Gastroesophageal sphincter (tissue), 4 donors: Measurements from ENCODE around the gene DBNDD2. TPM values are rescaled to one million over a fixed set of nuclear protein-coding genes. Genes with fewer than 3 reads are reported as not detected.

Experiments
- ATAC-seq: fragments of 150-250 bp; one replicate; pipeline ENCODE4 v1.9.1; 2016; ENCODE audit warnings: mild to moderate bottlenecking, moderate library complexity
- H3K27ac ChIP-seq, 4 donors: fragments of 200-600 bp; sonication (generic) in 3 of 4; 1 replicate in 3 of 4; 2 replicates in 1 of 4; pipeline ENCODE4 v1.5.1; 2016 to 2019
- H3K27me3 ChIP-seq: fragments of 200-600 bp; sonication (generic); one replicate; pipeline ENCODE4 v1.5.1; 2019
- H3K36me3 ChIP-seq, 2 donors: fragments of 200-600 bp; sonication (generic); one replicate each; pipeline ENCODE4 v1.5.1; 2019; ENCODE audit warnings: control low read depth in 1 of 2
- H3K4me1 ChIP-seq, 3 donors: fragments of 200-600 bp; sonication (generic); 1 replicate in 2 of 3; 2 replicates in 1 of 3; pipeline ENCODE4 v1.5.1; 2016 to 2019; ENCODE audit warnings: control low read depth in 2 of 3
- H3K4me3 ChIP-seq, 2 donors: fragments of 200-600 bp; sonication (generic); one replicate each; pipeline ENCODE4 v1.5.1; 2019; ENCODE audit warnings: mild to moderate bottlenecking in 1 of 2, moderate library complexity in 1 of 2
- H3K9me3 ChIP-seq, 3 donors: fragments of 200-600 bp; sonication (generic); one replicate each; pipeline ENCODE4 v1.5.1; 2017 to 2019; ENCODE audit warnings: control low read depth in 2 of 3
- EP300 ChIP-seq: sonication (generic); formaldehyde crosslinking; IDR thresholded peaks from one replicate; pipeline ENCODE4 v1.6.1; 2017; ENCODE audit warnings: antibody characterized with exemption, mild to moderate bottlenecking
- POLR2A ChIP-seq, 2 donors: fragments of 450-650 bp; IDR thresholded peaks; one replicate each; pipeline ENCODE4 v1.6.1; 2017; ENCODE audit warnings: antibody characterized with exemption in 2 of 2, mild to moderate bottlenecking in 2 of 2, moderate library complexity in 1 of 2
- POLR2AphosphoS5 ChIP-seq: sonication (generic); formaldehyde crosslinking; IDR thresholded peaks from one replicate; pipeline ENCODE4 v1.6.1; 2017; ENCODE audit warnings: antibody characterized with exemption
- WGBS, 2 donors: methylation state at CpG; one replicate each; pipeline ENCODE4 v1.1.5; 2018; ENCODE audit warnings: low coverage in 1 of 2; 5-methylcytosine and 5-hydroxymethylcytosine counted together
- total RNA-seq, 4 donors: library from RNA; depleted of rRNA; stranded (reverse); fragments of >200 nt; gene quantifications; one replicate each; pipeline ENCODE4 v1.1.0, GENCODE V29; 2016
- TF ChIP-seq, protein P1 (sequence below), 4 experiments: fragments of 200-600 bp in 2 of 4; fragments of 450-650 bp in 2 of 4; sonication (generic) in 1 of 4; IDR thresholded peaks; one replicate each; pipeline ENCODE4 v1.5.1; 2017 to 2019; ENCODE audit warnings: antibody characterized with exemption in 4 of 4, mild to moderate bottlenecking in 2 of 4, moderate library complexity in 2 of 4

Gene DBNDD2
- total RNA-seq, 4 donors from 2014 or later, result 84.9 to 132 (median 106) TPM

GRCh38 chr20:45416917-45417316 lies 8.8 kb downstream of the DBNDD2 start:
- TF ChIP-seq POLR2A (IDR thresholded peaks at IDR 0.05) (no peak), EP300 (no peak), POLR2AphosphoS5 (no peak)
- WGBS, 2 donors, result 62 to 73% methylated on average over 2 of the region's 2 CpGs
- peaks cover 0 to 43% of the 10 kb centered on the region in 2 donors for H3K36me3 ChIP-seq
- H3K4me1 ChIP-seq, result peaks cover 5 to 46% (median 34%) of the 10 kb centered on the region in 3 donors
- peak overlapping the region in 3 of 4 donors; percentile 85 to 87 (median 87) for H3K27ac ChIP-seq
- H3K9me3 ChIP-seq, result no peaks in the 10 kb centered on the region
- peak overlapping the region; percentile 67 to 86 for H3K4me3 ChIP-seq
- no peak for ATAC-seq
- H3K27me3 ChIP-seq, result no peaks in the 10 kb centered on the region

GRCh38 chr20:45419188-45420091 lies 11.4 kb downstream of the DBNDD2 start:
- no peak overlapping the region for H3K4me3 ChIP-seq
- peaks cover 5 to 46% (median 34%) of the 10 kb centered on the region in 3 donors for H3K4me1 ChIP-seq
- H3K36me3 ChIP-seq, result peaks cover 0 to 60% of the 10 kb centered on the region in 2 donors
- H3K9me3 ChIP-seq, result no peaks in the 10 kb centered on the region
- peak overlapping the region; percentile 48 to 82 (median 68) for H3K27ac ChIP-seq
- H3K27me3 ChIP-seq, result no peaks in the 10 kb centered on the region
- TF ChIP-seq EP300 (no peak), POLR2AphosphoS5 (no peak), POLR2A (IDR thresholded peaks at IDR 0.05) (no peak)
- TF ChIP-seq, protein P1, sequence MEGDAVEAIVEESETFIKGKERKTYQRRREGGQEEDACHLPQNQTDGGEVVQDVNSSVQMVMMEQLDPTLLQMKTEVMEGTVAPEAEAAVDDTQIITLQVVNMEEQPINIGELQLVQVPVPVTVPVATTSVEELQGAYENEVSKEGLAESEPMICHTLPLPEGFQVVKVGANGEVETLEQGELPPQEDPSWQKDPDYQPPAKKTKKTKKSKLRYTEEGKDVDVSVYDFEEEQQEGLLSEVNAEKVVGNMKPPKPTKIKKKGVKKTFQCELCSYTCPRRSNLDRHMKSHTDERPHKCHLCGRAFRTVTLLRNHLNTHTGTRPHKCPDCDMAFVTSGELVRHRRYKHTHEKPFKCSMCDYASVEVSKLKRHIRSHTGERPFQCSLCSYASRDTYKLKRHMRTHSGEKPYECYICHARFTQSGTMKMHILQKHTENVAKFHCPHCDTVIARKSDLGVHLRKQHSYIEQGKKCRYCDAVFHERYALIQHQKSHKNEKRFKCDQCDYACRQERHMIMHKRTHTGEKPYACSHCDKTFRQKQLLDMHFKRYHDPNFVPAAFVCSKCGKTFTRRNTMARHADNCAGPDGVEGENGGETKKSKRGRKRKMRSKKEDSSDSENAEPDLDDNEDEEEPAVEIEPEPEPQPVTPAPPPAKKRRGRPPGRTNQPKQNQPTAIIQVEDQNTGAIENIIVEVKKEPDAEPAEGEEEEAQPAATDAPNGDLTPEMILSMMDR (IDR thresholded peaks at IDR 0.05), result no peak
- ATAC-seq, result peak; percentile 87
- 13 to 32% methylated on average over 4 to 9 of the region's 17 CpGs for WGBS, 2 donors

GRCh38 chr20:45420125-45420524 lies 12.0 kb downstream of the DBNDD2 start:
- H3K4me1 ChIP-seq, result peaks cover 5 to 45% (median 34%) of the 10 kb centered on the region in 3 donors
- no peak overlapping the region for H3K4me3 ChIP-seq
- peak overlapping the region in 3 of 4 donors; percentile 53 to 82 (median 78) for H3K27ac ChIP-seq
- peaks cover 0 to 67% of the 10 kb centered on the region in 2 donors for H3K36me3 ChIP-seq
- H3K9me3 ChIP-seq, result no peaks in the 10 kb centered on the region
- H3K27me3 ChIP-seq, result no peaks in the 10 kb centered on the region
- no peak for ATAC-seq
- 87% methylated on average over 3 of the region's 8 CpGs; no CpG with 5 or more reads in 1 of the 2 donors for WGBS, 2 donors
- TF ChIP-seq, protein P1 (IDR thresholded peaks at IDR 0.05), result no peak
- no peak for TF ChIP-seq POLR2A (IDR thresholded peaks at IDR 0.05)
- TF ChIP-seq POLR2AphosphoS5, result no peak
- TF ChIP-seq EP300, result no peak

- no peak overlapping the region for H3K4me3 ChIP-seq
- H3K4me1 ChIP-seq, result peaks cover 5 to 24% (median 13%) of the 10 kb centered on the region in 3 donors
- H3K27ac ChIP-seq, result no peak overlapping the region
- H3K9me3 ChIP-seq, result no peaks in the 10 kb centered on the region
- ATAC-seq, result no peak
- H3K27me3 ChIP-seq, result no peaks in the 10 kb centered on the region
- 100% methylated on average over 2 of the region's 2 CpGs; no CpG with 5 or more reads in 1 of the 2 donors for WGBS, 2 donors
- TF ChIP-seq POLR2AphosphoS5, result no peak
- no peak for TF ChIP-seq EP300
- TF ChIP-seq, protein P1 (IDR thresholded peaks at IDR 0.05), result no peak
- TF ChIP-seq POLR2A (IDR thresholded peaks at IDR 0.05), result no peak
- H3K36me3 ChIP-seq, result peaks cover 0 to 88% of the 10 kb centered on the region in 2 donors
These were observed 15.6 kb downstream of the DBNDD2 start for GRCh38 chr20:45423700-45424099.

DNA sequence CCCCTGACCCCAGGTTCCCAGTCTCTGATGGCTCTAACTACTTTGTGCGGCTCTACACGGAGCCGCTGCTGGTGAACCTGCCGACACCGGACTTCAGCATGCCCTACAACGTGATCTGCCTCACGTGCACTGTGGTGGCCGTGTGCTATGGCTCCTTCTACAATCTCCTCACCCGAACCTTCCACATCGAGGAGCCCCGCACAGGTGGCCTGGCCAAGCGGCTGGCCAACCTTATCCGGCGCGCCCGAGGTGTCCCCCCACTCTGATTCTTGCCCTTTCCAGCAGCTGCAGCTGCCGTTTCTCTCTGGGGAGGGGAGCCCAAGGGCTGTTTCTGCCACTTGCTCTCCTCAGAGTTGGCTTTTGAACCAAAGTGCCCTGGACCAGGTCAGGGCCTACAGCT lies 17.5 kb downstream of the DBNDD2 start:
- WGBS, 2 donors, result 0 to 95% methylated on average over 1 to 8 of the region's 17 CpGs

More for the DNA sequence above, 17.5 kb downstream of the DBNDD2 start:
- Histone ChIP-seq H3K4me1 (peaks cover 0 to 9% (median 0%) of the 10 kb centered on the region in 3 donors), H3K27me3 (no peaks in the 10 kb centered on the region), H3K4me3 (no peak overlapping the region), H3K9me3 (no peaks in the 10 kb centered on the region), H3K27ac (peak overlapping the region in 1 of 4 donors; percentile 30), H3K36me3 (peaks cover 0 to 69% of the 10 kb centered on the region in 2 donors)
- TF ChIP-seq POLR2AphosphoS5, result no peak
- ATAC-seq, result no peak
